DND-41 (cell line): Measurements from ENCODE around the gene CCDC134.

Experiments
- EZH2 ChIP-seq: IDR thresholded peaks from 3 replicates; pipeline ENCODE4 v1.6.1; 2012; ENCODE audit warnings: borderline replicate concordance, low read depth, mild to moderate bottlenecking, moderate library complexity, low read length, inconsistent platforms; ENCODE audit not compliant: severe bottlenecking
- TF ChIP-seq, protein P1 (sequence below): IDR thresholded peaks from 2 replicates; pipeline ENCODE4 v1.5.1; 2012; ENCODE audit warnings: borderline replicate concordance, low read length, moderate library complexity, mild to moderate bottlenecking; ENCODE audit not compliant: poor library complexity, severe bottlenecking; ENCODE audit errors: extremely low read depth

- TF ChIP-seq, protein P1, sequence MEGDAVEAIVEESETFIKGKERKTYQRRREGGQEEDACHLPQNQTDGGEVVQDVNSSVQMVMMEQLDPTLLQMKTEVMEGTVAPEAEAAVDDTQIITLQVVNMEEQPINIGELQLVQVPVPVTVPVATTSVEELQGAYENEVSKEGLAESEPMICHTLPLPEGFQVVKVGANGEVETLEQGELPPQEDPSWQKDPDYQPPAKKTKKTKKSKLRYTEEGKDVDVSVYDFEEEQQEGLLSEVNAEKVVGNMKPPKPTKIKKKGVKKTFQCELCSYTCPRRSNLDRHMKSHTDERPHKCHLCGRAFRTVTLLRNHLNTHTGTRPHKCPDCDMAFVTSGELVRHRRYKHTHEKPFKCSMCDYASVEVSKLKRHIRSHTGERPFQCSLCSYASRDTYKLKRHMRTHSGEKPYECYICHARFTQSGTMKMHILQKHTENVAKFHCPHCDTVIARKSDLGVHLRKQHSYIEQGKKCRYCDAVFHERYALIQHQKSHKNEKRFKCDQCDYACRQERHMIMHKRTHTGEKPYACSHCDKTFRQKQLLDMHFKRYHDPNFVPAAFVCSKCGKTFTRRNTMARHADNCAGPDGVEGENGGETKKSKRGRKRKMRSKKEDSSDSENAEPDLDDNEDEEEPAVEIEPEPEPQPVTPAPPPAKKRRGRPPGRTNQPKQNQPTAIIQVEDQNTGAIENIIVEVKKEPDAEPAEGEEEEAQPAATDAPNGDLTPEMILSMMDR = no peak
- TF ChIP-seq EZH2 = no peak
Measured at GRCh38 chr22:41844513-41844912, 44.0 kb downstream of the CCDC134 start.
